Choroid plexus epithelial cell (primary cell): Measurements from ENCODE around the gene TMEM171.

Source experiments
- DNase-seq: peaks from one replicate; pipeline ENCODE4 v3.0.0-alpha.2; 2010; ENCODE audit warnings: low read depth
- H3K4me3 ChIP-seq: 2 replicates; pipeline ENCODE4 v1.5.1; 2011; ENCODE audit warnings: low read depth, mild to moderate bottlenecking, control low read depth, low read length, moderate library complexity
- CTCF ChIP-seq: conservative IDR thresholded peaks from 2 replicates; pipeline ENCODE4 v1.5.1; 2011; ENCODE audit warnings: low read depth, mild to moderate bottlenecking, control low read depth, inconsistent platforms, low read length, moderate library complexity

TMEM171 gene

GRCh38 chr5:73096239-73096575 lies 24.2 kb upstream of the TMEM171 start:
- DNase-seq = no peak
- no peak for TF ChIP-seq CTCF
- H3K4me3 ChIP-seq = no peak overlapping the region

- no peak overlapping the region for H3K4me3 ChIP-seq
- no peak for TF ChIP-seq CTCF
- no peak for DNase-seq
Measured at GRCh38 chr5:73097740-73098139, 22.6 kb upstream of the TMEM171 start.

GRCh38 chr5:73100109-73100508 lies 20.3 kb upstream of the TMEM171 start:
- no peak overlapping the region for H3K4me3 ChIP-seq
- no peak for DNase-seq
- no peak for TF ChIP-seq CTCF

GRCh38 chr5:73103870-73104299 lies 16.5 kb upstream of the TMEM171 start:
- H3K4me3 ChIP-seq = no peak overlapping the region
- DNase-seq = no peak
- TF ChIP-seq CTCF = no peak

GRCh38 chr5:73104326-73104725 lies 16.0 kb upstream of the TMEM171 start:
- TF ChIP-seq CTCF = no peak
- H3K4me3 ChIP-seq = no peak overlapping the region
- DNase-seq = no peak

GRCh38 chr5:73106335-73106734 lies 14.0 kb upstream of the TMEM171 start:
- no peak overlapping the region for H3K4me3 ChIP-seq
- DNase-seq = no peak
- no peak for TF ChIP-seq CTCF

- no peak for TF ChIP-seq CTCF
- H3K4me3 ChIP-seq = no peak overlapping the region
- no peak for DNase-seq
Measured at GRCh38 chr5:73110190-73110589, 10.2 kb upstream of the TMEM171 start.
